K562 (cell line): Measurements from ENCODE around the gene LDLR. TPM values are rescaled to one million over a fixed set of nuclear protein-coding genes. Genes with fewer than 3 reads are reported as not detected.

Experiments used
- EP300 ChIP-seq: IDR thresholded peaks from 2 replicates; pipeline ENCODE4 v1.6.1; 2012; ENCODE audit warnings: low read length, improper control_type of control experiment
- ETV1 ChIP-seq: fragments of 450-650 bp; conservative IDR thresholded peaks from 2 replicates; pipeline ENCODE4 v1.6.1; 2016; ENCODE audit warnings: missing genetic modification characterization, control low read depth, low read depth, missing compliant biosample characterization
- FOXK1 ChIP-seq: sonication (generic); formaldehyde crosslinking; IDR thresholded peaks from 2 replicates; pipeline ENCODE4 v1.8.0; 2022; ENCODE audit warnings: missing genetic modification reagents, mild to moderate bottlenecking, borderline replicate concordance
- GTF2F1 ChIP-seq: IDR thresholded peaks from 2 replicates; pipeline ENCODE4 v1.6.1; 2011; ENCODE audit warnings: low read depth, low read length, improper control_type of control experiment
- HDAC1 ChIP-seq, 2 experiments: fragments of 450-650 bp; IDR thresholded peaks; 2 replicates each; pipeline ENCODE4 v1.6.1; 2016 to 2017; ENCODE audit warnings: inconsistent platforms in 1 of 2, mild to moderate bottlenecking in 1 of 2, moderate library complexity in 1 of 2
- HMBOX1 ChIP-seq: sonication (generic); IDR thresholded peaks from 2 replicates; pipeline ENCODE4 v1.6.1; 2016
- ID3 ChIP-seq, 2 experiments: fragments of 250-450 bp in 1 of 2; fragments of 450-650 bp in 1 of 2; sonication (Bioruptor Pico) in 1 of 2; IDR thresholded peaks; 2 replicates each; pipeline versions ENCODE4 v1.6.1 to v1.8.0; 2016 to 2021; ENCODE audit warnings: mild to moderate bottlenecking in 2 of 2, moderate library complexity in 2 of 2, missing compliant biosample characterization in 1 of 2, missing genetic modification characterization in 1 of 2
- JUND ChIP-seq, 2 experiments: IDR thresholded peaks; 2 replicates in 1 of 2; 3 replicates in 1 of 2; pipeline ENCODE4 v1.6.1; 2011; ENCODE audit warnings: borderline replicate concordance in 2 of 2, low read depth in 2 of 2, low read length in 2 of 2, improper control_type of control experiment in 1 of 2, missing biosample characterization in 1 of 2, missing genetic modification characterization in 1 of 2, missing genetic modification reagents in 1 of 2
- KLF6 ChIP-seq: fragments of 250-450 bp; sonication (Bioruptor Pico); IDR thresholded peaks from 2 replicates; pipeline ENCODE4 v1.4.0; 2020; ENCODE audit warnings: mild to moderate bottlenecking, moderate library complexity, borderline replicate concordance
- NR2C2 ChIP-seq, 2 experiments: fragments of 200-800 bp in 1 of 2; sonication (Bioruptor generic) in 1 of 2; sonication (generic) in 1 of 2; formaldehyde crosslinking in 1 of 2; IDR thresholded peaks; 2 replicates each; pipeline versions ENCODE4 v1.6.1 to v1.8.0; 2016 to 2022; ENCODE audit warnings: mild to moderate bottlenecking in 1 of 2, missing compliant biosample characterization in 1 of 2, missing genetic modification characterization in 1 of 2, missing genetic modification reagents in 1 of 2
- NRF1 ChIP-seq, 2 experiments: fragments of 450-650 bp; IDR thresholded peaks in 1 of 2; conservative IDR thresholded peaks in 1 of 2; 2 replicates each; pipeline ENCODE4 v1.6.1; 2014; ENCODE audit warnings: mild to moderate bottlenecking in 2 of 2
- POLR2B ChIP-seq: fragments of 450-650 bp; IDR thresholded peaks from 2 replicates; pipeline ENCODE4 v1.6.1; 2018; ENCODE audit warnings: low read depth; ENCODE audit not compliant: partially characterized antibody
- SMAD1 ChIP-seq: fragments of 150-350 bp; IDR thresholded peaks from 2 replicates; pipeline ENCODE4 v1.6.1; 2014; ENCODE audit warnings: low read length, low read depth; ENCODE audit not compliant: partially characterized antibody
- SOX6 ChIP-seq: fragments of 450-650 bp; IDR thresholded peaks from 2 replicates; pipeline ENCODE4 v1.6.1; 2014; ENCODE audit warnings: mild to moderate bottlenecking
- TAF1 ChIP-seq: IDR thresholded peaks from 2 replicates; pipeline ENCODE4 v1.6.1; 2011; ENCODE audit warnings: mild to moderate bottlenecking, low read length, moderate library complexity; ENCODE audit not compliant: insufficient read depth, control insufficient read depth, severe bottlenecking; ENCODE audit errors: extremely low read depth
- TCF7L2 ChIP-seq: fragments of 150-350 bp; IDR thresholded peaks from 2 replicates; pipeline ENCODE4 v1.6.1; 2016; ENCODE audit warnings: low read depth, mild to moderate bottlenecking, low read length, moderate library complexity
- TEAD1 ChIP-seq, 2 experiments: fragments of 450-650 bp in 1 of 2; sonication (generic) in 1 of 2; formaldehyde crosslinking; IDR thresholded peaks; 2 replicates each; pipeline versions ENCODE4 v1.4.0 to v1.8.0; 2020 to 2022; ENCODE audit warnings: mild to moderate bottlenecking in 2 of 2, missing genetic modification reagents in 1 of 2
- TGIF2 ChIP-seq: sonication (generic); formaldehyde crosslinking; IDR thresholded peaks from 2 replicates; pipeline ENCODE4 v1.8.1; 2022; ENCODE audit warnings: mild to moderate bottlenecking, missing genetic modification reagents, moderate library complexity
- ZBTB1 ChIP-seq: sonication (generic); formaldehyde crosslinking; IDR thresholded peaks from 2 replicates; pipeline ENCODE4 v1.8.1; 2023; ENCODE audit warnings: missing genetic modification reagents, low read depth, mild to moderate bottlenecking, borderline replicate concordance
- ZBTB34 ChIP-seq: fragments of 250-450 bp; sonication (Bioruptor Pico); IDR thresholded peaks from 2 replicates; pipeline ENCODE4 v1.8.0; 2021; ENCODE audit warnings: mild to moderate bottlenecking, moderate library complexity
- polyA plus RNA-seq, 8 experiments: library from polyadenylated mRNA; depleted of rRNA in 4 of 8; stranded (reverse) in 5 of 8; unstranded in 3 of 8; fragments of >200 nt; fragmentation: Nextera tagmentation in 2 of 8; fragmentation: Illumina TruSeq in 1 of 8; extraction: Ambion mirVana in 2 of 8; extraction: Trizol in 1 of 8; gene quantifications; 2 replicates each; pipeline versions ENCODE4 v1.2.1 to v1.2.3, GENCODE V29; 2011 to 2014; ENCODE audit warnings: inconsistent platforms in 1 of 8, missing spikeins in 1 of 8
- total RNA-seq, 7 experiments: library from RNA; depleted of rRNA in 6 of 7; stranded (reverse); fragments of >200 nt in 6 of 7; fragmentation: Illumina TruSeq in 2 of 7; extraction: Trizol in 2 of 7; gene quantifications; 2 replicates each; pipeline versions ENCODE4 v1.2.1 to v1.2.3, GENCODE V29; 2011 to 2021; ENCODE audit warnings: low replicate concordance in 1 of 7
- TF ChIP-seq, protein P1 (sequence below): fragments of 250-450 bp; sonication (Bioruptor Pico); IDR thresholded peaks from 2 replicates; pipeline ENCODE4 v1.5.0; 2020; ENCODE audit warnings: mild to moderate bottlenecking, borderline replicate concordance

LDLR gene
- total and polyA plus RNA-seq, 9 of the 15 experiments (the other 6 are each of a cell fraction or from before 2014, with no cell fraction given) = 19.9 to 114 (median 56.3) TPM

- peak; percentile 46 for TF ChIP-seq TAF1
- no peak for TF ChIP-seq KLF6 (CRISPR knock-in tag)
- TF ChIP-seq NR2C2 (CRISPR knock-in tag; IDR thresholded peaks at IDR 0.05) = no peak
- TF ChIP-seq NR2C2 (tag; IDR thresholded peaks at IDR 0.05) = no peak
- no peak for TF ChIP-seq ID3 (CRISPR knock-in tag; IDR thresholded peaks at IDR 0.05)
- 0 out of 2 replicates have a peak, but pooled peaks have one; percentile 22 for TF ChIP-seq ID3 (tag; IDR thresholded peaks at IDR 0.05)
- TF ChIP-seq ZBTB1 (CRISPR knock-in tag) = peak; percentile 92
- no peak for TF ChIP-seq TCF7L2
- TF ChIP-seq TEAD1 (CRISPR knock-in tag; IDR thresholded peaks at IDR 0.05) = peak; percentile 8 to 52; a peak in 1 of 4 replicates
- peak; percentile 55 for TF ChIP-seq ETV1 (tag)
- TF ChIP-seq TGIF2 (CRISPR knock-in tag) = no peak
- peak in 1 of 2 experiments; percentile 82; a peak in 2 of 4 replicates for TF ChIP-seq HDAC1 (IDR thresholded peaks at IDR 0.05)
- TF ChIP-seq HMBOX1 = 0 out of 2 replicates have a peak, but pooled peaks have one; percentile 39
- peak; percentile 13 to 40; a peak in 2 of 4 replicates for TF ChIP-seq NRF1 (conservative IDR thresholded peaks at IDR 0.05 in 1 of 2, IDR thresholded peaks at IDR 0.05 in 1 of 2)
- no peak for TF ChIP-seq ZBTB34
- TF ChIP-seq, protein P1, sequence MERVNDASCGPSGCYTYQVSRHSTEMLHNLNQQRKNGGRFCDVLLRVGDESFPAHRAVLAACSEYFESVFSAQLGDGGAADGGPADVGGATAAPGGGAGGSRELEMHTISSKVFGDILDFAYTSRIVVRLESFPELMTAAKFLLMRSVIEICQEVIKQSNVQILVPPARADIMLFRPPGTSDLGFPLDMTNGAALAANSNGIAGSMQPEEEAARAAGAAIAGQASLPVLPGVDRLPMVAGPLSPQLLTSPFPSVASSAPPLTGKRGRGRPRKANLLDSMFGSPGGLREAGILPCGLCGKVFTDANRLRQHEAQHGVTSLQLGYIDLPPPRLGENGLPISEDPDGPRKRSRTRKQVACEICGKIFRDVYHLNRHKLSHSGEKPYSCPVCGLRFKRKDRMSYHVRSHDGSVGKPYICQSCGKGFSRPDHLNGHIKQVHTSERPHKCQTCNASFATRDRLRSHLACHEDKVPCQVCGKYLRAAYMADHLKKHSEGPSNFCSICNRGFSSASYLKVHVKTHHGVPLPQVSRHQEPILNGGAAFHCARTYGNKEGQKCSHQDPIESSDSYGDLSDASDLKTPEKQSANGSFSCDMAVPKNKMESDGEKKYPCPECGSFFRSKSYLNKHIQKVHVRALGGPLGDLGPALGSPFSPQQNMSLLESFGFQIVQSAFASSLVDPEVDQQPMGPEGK (CRISPR knock-in tag) = no peak
- TF ChIP-seq EP300 = 0 out of 2 replicates have a peak, but pooled peaks have one; percentile 12
- TF ChIP-seq POLR2B = peak; percentile 48
- peak; percentile 91 for TF ChIP-seq JUND (IDR thresholded peaks at IDR 0.05; ENCODE audit: borderline replicate concordance, low read depth, low read length)
- peak; percentile 84; the same call in 2 of the 3 replicates for TF ChIP-seq JUND (tag; IDR thresholded peaks at IDR 0.05; ENCODE audit: borderline replicate concordance, low read depth, low read length)
- no peak for TF ChIP-seq GTF2F1
- peak; percentile 93; the same call in 1 of the 2 replicates for TF ChIP-seq FOXK1 (CRISPR knock-in tag)
- TF ChIP-seq SOX6 = 0 out of 2 replicates have a peak, but pooled peaks have one; percentile 27
- TF ChIP-seq SMAD1 = peak; percentile 66
Measured at GRCh38 chr19:11091703-11092153, 2.5 kb downstream of the LDLR start (continued).
